Anterior cingulate cortex (tissue), 58 donors: Measurements from ENCODE around the gene DIP2C.
"Not testable (repeated sequence)": the region's sequence is repeated elsewhere in the genome, so short reads cannot be mapped to it uniquely, and the experiment has no call there.

Experiments used
- DNase-seq, 58 donors: peaks; one replicate each; lab custom pipeline; 2025; lab: John Stamatoyannopoulos, UW

Gene DIP2C

GRCh38 chr10:546451-546850, 143.0 kb downstream of the DIP2C start:
- DNase-seq: no peak

GRCh38 chr10:543862-544822, 145.3 kb downstream of the DIP2C start:
- peak in 1 of 58 donors; percentile 45 for DNase-seq

- peak in 18 of 58 donors; percentile 14 to 69 (median 36) for DNase-seq
Measured at GRCh38 chr10:543131-543530, 146.3 kb downstream of the DIP2C start.

- DNase-seq: peak in 4 of 58 donors; percentile 28 to 50 (median 35)
Measured at GRCh38 chr10:541750-542371, 147.6 kb downstream of the DIP2C start.

- DNase-seq: no peak
Measured at GRCh38 chr10:541041-541440, 148.4 kb downstream of the DIP2C start.

- no peak for DNase-seq
Measured at GRCh38 chr10:538895-539294, 150.6 kb downstream of the DIP2C start.

GRCh38 chr10:536935-537334, 152.5 kb downstream of the DIP2C start:
- DNase-seq: no peak

GRCh38 chr10:536371-536925, 153.0 kb downstream of the DIP2C start:
- DNase-seq: no peak

- no peak for DNase-seq
Measured at GRCh38 chr10:535952-536351, 153.5 kb downstream of the DIP2C start.

- DNase-seq: no peak
Measured at GRCh38 chr10:535051-535450, 154.4 kb downstream of the DIP2C start.

GRCh38 chr10:534047-534566, 155.4 kb downstream of the DIP2C start:
- DNase-seq: no peak

GRCh38 chr10:533611-534010, 155.9 kb downstream of the DIP2C start:
- DNase-seq: no peak

- DNase-seq: no peak
Measured at GRCh38 chr10:533186-533585, 156.3 kb downstream of the DIP2C start.

GRCh38 chr10:532331-532730, 157.1 kb downstream of the DIP2C start:
- not testable (repeated sequence) for DNase-seq

- no peak for DNase-seq
Measured at GRCh38 chr10:531541-531940, 157.9 kb downstream of the DIP2C start.

GRCh38 chr10:530717-531116, 158.8 kb downstream of the DIP2C start:
- no peak for DNase-seq

- no peak for DNase-seq
Measured at GRCh38 chr10:529468-530230, 159.8 kb downstream of the DIP2C start.

GRCh38 chr10:528173-529165, 161.0 kb downstream of the DIP2C start:
- no peak for DNase-seq

GRCh38 chr10:527416-527815, 162.1 kb downstream of the DIP2C start:
- no peak for DNase-seq
